H9 (cell line): Measurements from ENCODE around the gene GSTO2. TPM values are rescaled to one million over a fixed set of nuclear protein-coding genes. Genes with fewer than 3 reads are reported as not detected.
A peak's percentile ranks its signal among the peaks of the same experiment; 100 is the strongest.

ENCODE experiments used
- DNase-seq: peaks from one replicate; pipeline ENCODE4 v3.0.0-alpha.2; 2017
- H2AFZ ChIP-seq: one replicate; pipeline ENCODE4 v1.6.1; 2013; ENCODE audit warnings: mild to moderate bottlenecking, low read length, control low read depth, moderate library complexity
- H2AK5ac ChIP-seq: 2 replicates; pipeline ENCODE4 v1.6.1; 2013; ENCODE audit warnings: low read length, control low read depth, mixed read lengths; ENCODE audit not compliant: insufficient read length
- H2BK120ac ChIP-seq: one replicate; pipeline ENCODE4 v1.6.1; 2013; ENCODE audit warnings: low read depth, mild to moderate bottlenecking, low read length, control low read depth, inconsistent platforms; ENCODE audit not compliant: poor library complexity, severe bottlenecking
- H2BK12ac ChIP-seq: 2 replicates; pipeline ENCODE4 v1.6.1; 2013; ENCODE audit warnings: low read length, control low read depth, mixed read lengths, low read depth; ENCODE audit not compliant: insufficient read length
- H2BK15ac ChIP-seq: 2 replicates; pipeline ENCODE4 v1.6.1; 2013; ENCODE audit warnings: low read depth, low read length, control low read depth
- H2BK20ac ChIP-seq: one replicate; pipeline ENCODE4 v1.6.1; 2013; ENCODE audit warnings: low read depth, mild to moderate bottlenecking, low read length, control low read depth, inconsistent platforms; ENCODE audit not compliant: poor library complexity, severe bottlenecking
- H2BK5ac ChIP-seq: 2 replicates; pipeline ENCODE4 v1.6.1; 2013; ENCODE audit warnings: low read length, control low read depth, mixed read lengths; ENCODE audit not compliant: insufficient read length
- H3K14ac ChIP-seq: 2 replicates; pipeline ENCODE4 v1.6.1; 2013; ENCODE audit warnings: low read length, control low read depth; ENCODE audit not compliant: insufficient read depth
- H3K18ac ChIP-seq: 2 replicates; pipeline ENCODE4 v1.6.1; 2013; ENCODE audit warnings: low read depth, mild to moderate bottlenecking, mixed read lengths, low read length, control low read depth; ENCODE audit not compliant: insufficient read length
- H3K23ac ChIP-seq: 2 replicates; pipeline ENCODE4 v1.6.1; 2013; ENCODE audit warnings: low read length, control low read depth, mixed read lengths, low read depth; ENCODE audit not compliant: insufficient read length
- H3K23me2 ChIP-seq: 2 replicates; pipeline ENCODE4 v1.6.1; 2013; ENCODE audit warnings: low read depth, mild to moderate bottlenecking, mixed read lengths, low read length, control low read depth; ENCODE audit not compliant: insufficient read length, poor library complexity, severe bottlenecking
- H3K27ac ChIP-seq: 2 replicates; pipeline ENCODE4 v1.5.1; 2013; ENCODE audit warnings: low read length, control low read depth, mixed read lengths, low read depth; ENCODE audit not compliant: insufficient read length
- H3K27me3 ChIP-seq: 2 replicates; pipeline ENCODE4 v1.6.1; 2013; ENCODE audit warnings: low read length, control low read depth, inconsistent platforms; ENCODE audit not compliant: insufficient read depth
- H3K4ac ChIP-seq: 2 replicates; pipeline ENCODE4 v1.6.1; 2013; ENCODE audit warnings: low read depth, mild to moderate bottlenecking, control low read depth, inconsistent platforms, low read length, moderate library complexity
- H3K4me1 ChIP-seq: 2 replicates; pipeline ENCODE4 v1.6.1; 2013; ENCODE audit warnings: low read length, control low read depth, inconsistent platforms; ENCODE audit not compliant: insufficient read depth
- H3K4me2 ChIP-seq: 2 replicates; pipeline ENCODE4 v1.6.1; 2013; ENCODE audit warnings: low read length, control low read depth, mixed read lengths; ENCODE audit not compliant: insufficient read length, insufficient read depth
- H3K56ac ChIP-seq: 2 replicates; pipeline ENCODE4 v1.6.1; 2013; ENCODE audit warnings: low read depth, mild to moderate bottlenecking, mixed read lengths, low read length, control low read depth; ENCODE audit not compliant: insufficient read length
- H3K79me1 ChIP-seq: 2 replicates; pipeline ENCODE4 v1.6.1; 2013; ENCODE audit warnings: low read depth, mild to moderate bottlenecking, moderate library complexity, low read length, control low read depth, inconsistent platforms; ENCODE audit not compliant: insufficient read depth, poor library complexity, severe bottlenecking
- H3K79me2 ChIP-seq: 2 replicates; pipeline ENCODE4 v1.6.1; 2013; ENCODE audit warnings: low read length, control low read depth, inconsistent platforms; ENCODE audit not compliant: insufficient read depth
- H3K9ac ChIP-seq: 2 replicates; pipeline ENCODE4 v1.6.1; 2013; ENCODE audit warnings: low read length, control low read depth, mixed read lengths; ENCODE audit not compliant: insufficient read length; ENCODE audit errors: extremely low read depth
- H3K9me3 ChIP-seq: one replicate; pipeline ENCODE4 v1.6.1; 2013; ENCODE audit warnings: low read depth, low read length, inconsistent platforms; ENCODE audit not compliant: control insufficient read depth
- H3T11ph ChIP-seq: one replicate; pipeline ENCODE4 v1.6.1; 2013; ENCODE audit warnings: mild to moderate bottlenecking, low read length, control low read depth, inconsistent platforms
- H4K20me1 ChIP-seq: one replicate; pipeline ENCODE4 v1.6.1; 2013; ENCODE audit not compliant: control insufficient read depth, insufficient read length, insufficient read depth
- H4K5ac ChIP-seq: 2 replicates; pipeline ENCODE4 v1.6.1; 2013; ENCODE audit warnings: low read depth, mild to moderate bottlenecking, mixed read lengths, low read length, control low read depth; ENCODE audit not compliant: insufficient read length
- H4K8ac ChIP-seq: replicated peaks from 2 replicates; pipeline ENCODE4 v1.6.1; 2013; ENCODE audit warnings: low read length, control low read depth, mixed read lengths, low read depth; ENCODE audit not compliant: insufficient read length
- H4K91ac ChIP-seq: 2 replicates; pipeline ENCODE4 v1.6.1; 2013; ENCODE audit warnings: low read depth, mild to moderate bottlenecking, moderate library complexity, mixed read lengths, low read length, control low read depth; ENCODE audit not compliant: insufficient read length
- H3K27ac Mint-ChIP-seq, 3 experiments: 2 replicates in 2 of 3; 3 replicates in 1 of 3; pipeline ENCODE4 v1.8.0; 2020 to 2021; ENCODE audit warnings: mixed read lengths in 3 of 3, mild to moderate bottlenecking in 1 of 3, moderate library complexity in 1 of 3
- H3K27me3 Mint-ChIP-seq: 2 replicates; pipeline ENCODE4 v1.8.0; 2021; ENCODE audit warnings: low read depth, mild to moderate bottlenecking, moderate library complexity, mixed read lengths
- H3K36me3 Mint-ChIP-seq, 3 experiments: 2 replicates in 2 of 3; 3 replicates in 1 of 3; pipeline ENCODE4 v1.8.0; 2020 to 2021; ENCODE audit warnings: low read depth in 3 of 3, mixed read lengths in 3 of 3; ENCODE audit not compliant: insufficient read depth in 1 of 3
- H3K4me1 Mint-ChIP-seq, 2 experiments: 2 replicates each; pipeline ENCODE4 v1.8.0; 2020; ENCODE audit warnings: mixed read lengths in 2 of 2
- H3K4me3 Mint-ChIP-seq, 2 experiments: 2 replicates in 1 of 2; 3 replicates in 1 of 2; pipeline ENCODE4 v1.8.0; 2020 to 2021; ENCODE audit warnings: mild to moderate bottlenecking in 2 of 2, mixed read lengths in 2 of 2, moderate library complexity in 1 of 2
- H3K9me3 Mint-ChIP-seq, 2 experiments: 2 replicates in 1 of 2; 3 replicates in 1 of 2; pipeline ENCODE4 v1.8.0; 2020; ENCODE audit warnings: mild to moderate bottlenecking in 2 of 2, mixed read lengths in 2 of 2, moderate library complexity in 1 of 2
- WGBS: extraction: QIAGEN DNeasy Blood & Tissue Kit; methylation state at CpG from one replicate; pipeline ENCODE4 v1.1.7; 2013; ENCODE audit warnings: missing lambda C conversion rate, low lambda C conversion rate, mixed read lengths; ENCODE audit not compliant: insufficient read length; ENCODE audit errors: extremely low coverage; 5-methylcytosine and 5-hydroxymethylcytosine counted together
- total RNA-seq: library from RNA; stranded (reverse); gene quantifications from 2 replicates; pipeline ENCODE4 v1.2.1, GENCODE V29; 2021
- TF ChIP-seq, protein P1 (sequence below): fragments of 200-600 bp; sonication (generic); conservative IDR thresholded peaks from 3 replicates; pipeline ENCODE4 v1.8.0; 2021; ENCODE audit warnings: antibody characterized with exemption, mild to moderate bottlenecking

Gene GSTO2
- total RNA-seq, 1 experiment from 2014 or later = 14.5 TPM

DNA sequence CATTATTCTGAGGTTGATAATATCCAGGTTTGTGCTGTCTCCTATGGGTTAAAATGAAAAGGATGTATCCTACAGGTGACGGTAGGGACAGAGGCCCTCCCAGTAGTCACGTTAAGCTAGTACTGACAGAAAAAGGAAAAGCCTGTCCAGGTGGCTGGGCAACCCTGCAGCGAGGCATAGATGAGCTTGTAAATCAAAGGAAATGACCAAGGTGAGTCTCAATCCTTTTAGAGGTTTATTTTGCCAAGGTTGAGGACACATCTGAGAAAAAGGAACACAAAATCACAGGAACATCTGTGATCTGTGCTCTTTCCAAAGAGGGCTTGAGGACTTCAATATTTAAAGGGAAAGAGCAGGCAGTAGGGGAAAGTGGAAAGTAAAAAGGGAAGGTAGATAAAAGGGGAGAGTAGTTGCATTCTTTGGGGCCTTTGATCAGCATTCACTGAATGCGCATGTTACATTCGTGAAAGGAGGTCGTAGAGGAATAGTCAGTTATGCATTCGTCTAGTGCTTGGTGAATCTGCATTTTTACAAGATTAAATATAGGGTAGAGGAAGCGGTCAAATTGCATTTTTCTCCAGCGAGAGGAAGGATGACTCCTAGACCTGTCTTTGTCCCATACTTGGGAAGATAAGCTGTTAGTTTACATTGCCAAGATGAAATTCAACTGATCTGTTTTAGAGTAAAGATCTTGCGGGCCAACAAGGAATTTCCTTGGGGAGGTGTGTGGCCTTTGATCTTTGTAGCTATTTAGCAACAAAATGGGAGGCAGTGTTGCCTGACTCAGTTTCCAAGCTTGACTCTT lies 15.2 kb upstream of the GSTO2 start:
- H3K27ac Mint-ChIP-seq = peak overlapping the region in 1 of 3 experiments; percentile 90; a peak in 3 of 7 replicates
- no peaks in the 10 kb centered on the region; a peak in 1 of 5 replicates for H3K9me3 Mint-ChIP-seq
- Histone ChIP-seq H2BK120ac (no peak overlapping the region), H4K91ac (no peak overlapping the region), H2BK20ac (no peak overlapping the region), H3K27me3 (no peaks in the 10 kb centered on the region; the same call in 1 of the 2 replicates), H2BK12ac (no peak overlapping the region), H3K23me2 (peaks cover 12% of the 10 kb centered on the region), H3K79me1 (no peaks in the 10 kb centered on the region), H3K18ac (no peak overlapping the region), H4K20me1 (no peaks in the 10 kb centered on the region), H2BK15ac (no peak overlapping the region), H2AFZ (no peak overlapping the region), H3K27ac (no peak overlapping the region), H2BK5ac (no peak overlapping the region), H3K9ac (no peak overlapping the region), H3K9me3 (no peaks in the 10 kb centered on the region), H3K79me2 (no peaks in the 10 kb centered on the region; the same call in 1 of the 2 replicates), H3T11ph (no peak overlapping the region), H3K23ac (no peak overlapping the region), H3K14ac (no peak overlapping the region), H3K4me1 (peaks cover 11% of the 10 kb centered on the region; the same call in 1 of the 2 replicates), H4K5ac (no peak overlapping the region), H3K4ac (no peak overlapping the region), H2AK5ac (no peak overlapping the region), H3K4me2 (peak overlapping the region; percentile 87), H4K8ac (no peak overlapping the region), H3K56ac (no peak overlapping the region)
- no CpG with 5 or more reads among the region's 10 CpGs for WGBS
- TF ChIP-seq, protein P1, sequence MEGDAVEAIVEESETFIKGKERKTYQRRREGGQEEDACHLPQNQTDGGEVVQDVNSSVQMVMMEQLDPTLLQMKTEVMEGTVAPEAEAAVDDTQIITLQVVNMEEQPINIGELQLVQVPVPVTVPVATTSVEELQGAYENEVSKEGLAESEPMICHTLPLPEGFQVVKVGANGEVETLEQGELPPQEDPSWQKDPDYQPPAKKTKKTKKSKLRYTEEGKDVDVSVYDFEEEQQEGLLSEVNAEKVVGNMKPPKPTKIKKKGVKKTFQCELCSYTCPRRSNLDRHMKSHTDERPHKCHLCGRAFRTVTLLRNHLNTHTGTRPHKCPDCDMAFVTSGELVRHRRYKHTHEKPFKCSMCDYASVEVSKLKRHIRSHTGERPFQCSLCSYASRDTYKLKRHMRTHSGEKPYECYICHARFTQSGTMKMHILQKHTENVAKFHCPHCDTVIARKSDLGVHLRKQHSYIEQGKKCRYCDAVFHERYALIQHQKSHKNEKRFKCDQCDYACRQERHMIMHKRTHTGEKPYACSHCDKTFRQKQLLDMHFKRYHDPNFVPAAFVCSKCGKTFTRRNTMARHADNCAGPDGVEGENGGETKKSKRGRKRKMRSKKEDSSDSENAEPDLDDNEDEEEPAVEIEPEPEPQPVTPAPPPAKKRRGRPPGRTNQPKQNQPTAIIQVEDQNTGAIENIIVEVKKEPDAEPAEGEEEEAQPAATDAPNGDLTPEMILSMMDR = no peak
- H3K4me3 Mint-ChIP-seq = peak overlapping the region; percentile 77 to 87
- peak; percentile 50 for DNase-seq
- peaks cover 51 to 58% of the 10 kb centered on the region in 2 experiments for H3K4me1 Mint-ChIP-seq
- peaks cover 0 to 13% (median 11%) of the 10 kb centered on the region in 3 experiments; a peak in 5 of 7 replicates for H3K36me3 Mint-ChIP-seq
- H3K27me3 Mint-ChIP-seq = peaks cover 15% of the 10 kb centered on the region
